Kidney (tissue), 14 donors: Measurements from ENCODE around the gene KLHL7. TPM values are rescaled to one million over a fixed set of nuclear protein-coding genes. Genes with fewer than 3 reads are reported as not detected.

Experiments
- DNase-seq, 5 donors: peaks; one replicate each; pipeline ENCODE4 v3.0.0-alpha.2; 2013 to 2020
- FAIRE-seq: peaks from 2 replicates; lab custom pipeline; 2012; peaks lifted over from hg19 to GRCh38; lab: Jason Lieb, UNC
- H3K27ac ChIP-seq, 2 donors: one replicate each; pipeline ENCODE4 v1.7.0; 2013; ENCODE audit warnings: low read depth in 2 of 2, low read length in 2 of 2, inconsistent platforms in 1 of 2
- H3K27me3 ChIP-seq: one replicate; pipeline ENCODE4 v1.7.1; 2013; ENCODE audit warnings: low read length, inconsistent platforms; ENCODE audit not compliant: control insufficient read depth, insufficient read depth
- H3K36me3 ChIP-seq, 3 donors: one replicate each; pipeline versions ENCODE4 v1.7.0 to v1.7.1; 2013; ENCODE audit warnings: low read length in 3 of 3, control low read depth in 1 of 3, inconsistent platforms in 1 of 3; ENCODE audit not compliant: insufficient read depth in 3 of 3, control insufficient read depth in 2 of 3
- H3K4me1 ChIP-seq, 3 donors: one replicate each; pipeline versions ENCODE4 v1.7.0 to v1.7.1; 2013; ENCODE audit warnings: low read length in 3 of 3, inconsistent platforms in 1 of 3, low read depth in 1 of 3; ENCODE audit not compliant: control insufficient read depth in 2 of 3, insufficient read depth in 2 of 3
- H3K4me3 ChIP-seq, 3 donors: one replicate each; pipeline versions ENCODE4 v1.7.0 to v1.8.1; 2013; ENCODE audit warnings: low read length in 3 of 3, control low read depth in 1 of 3, inconsistent platforms in 1 of 3
- H3K9ac ChIP-seq, 3 donors: one replicate each; pipeline versions ENCODE4 v1.7.0 to v1.7.1; 2013; ENCODE audit warnings: low read length in 3 of 3, control low read depth in 1 of 3, inconsistent platforms in 1 of 3
- H3K9me3 ChIP-seq, 3 donors: one replicate each; pipeline versions ENCODE4 v1.7.0 to v1.7.1; 2013; ENCODE audit warnings: low read length in 3 of 3, control low read depth in 1 of 3, inconsistent platforms in 1 of 3; ENCODE audit not compliant: control insufficient read depth in 2 of 3, insufficient read depth in 1 of 3
- CTCF ChIP-seq: IDR thresholded peaks from 3 replicates; pipeline ENCODE4 v1.5.1; 2012; ENCODE audit warnings: mild to moderate bottlenecking, moderate library complexity, borderline replicate concordance; ENCODE audit not compliant: insufficient read depth; ENCODE audit errors: extremely low read depth
- intact Hi-C: fragments of 100-400 bp; cut with DNase I; formaldehyde crosslinking; loops from one replicate; pipeline ENCODE4 v1.11.1; 2022
- polyA plus RNA-seq: library from polyadenylated mRNA; stranded (reverse); fragments of 350-450 nt; fragmentation: Illumina TruSeq; extraction: RNeasy Lipid Tissue Mini Kit (QIAGEN cat#74804); gene quantifications from one replicate; pipeline ENCODE4 v1.2.3, GENCODE V29; 2014; ENCODE audit warnings: low read depth, low replicate concordance; ENCODE audit not compliant: insufficient read depth
- total RNA-seq: library from RNA; stranded (reverse); fragmentation: NEBNext Ultra II Directional; extraction: Animal tissue kit (Norgen Biotek cat#: 25700); gene quantifications from one replicate; pipeline ENCODE4 v1.2.1, GENCODE V29; 2021
- donor health status: control.
- donor health status: control.
- donor health status: control.
- donor health status: control.
- donor health status: control.
- donor health status: DM: yes; HTN: yes; CAD: no.
- donor health status: Normal renal cell carcinoma (clear cell type).

The KLHL7 gene
- total and polyA plus RNA-seq, 2 donors from 2014 or later, result 13.3 to 20.6 TPM

DNA sequence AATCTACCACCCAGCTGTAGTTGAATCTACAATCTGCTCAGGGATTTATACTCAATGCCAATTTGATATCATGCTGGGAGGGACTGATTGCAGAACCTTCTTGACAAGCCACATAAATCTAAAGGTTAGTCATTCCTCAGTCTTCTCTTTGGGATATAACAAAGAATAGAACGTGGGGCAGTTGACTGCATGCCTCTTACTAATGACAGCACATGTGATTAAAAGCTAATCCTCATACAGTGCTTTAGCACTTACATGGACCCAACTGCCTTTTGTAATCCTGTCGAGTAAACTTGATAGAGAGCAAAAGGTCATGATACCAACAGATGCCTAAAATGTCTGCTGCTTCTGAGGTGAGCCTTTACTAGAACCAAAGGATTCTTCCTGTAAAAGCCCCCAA, 12.3 kb downstream of the KLHL7 start:
- no peaks in the 10 kb centered on the region for H3K27me3 ChIP-seq
- peaks cover 0 to 3% (median 3%) of the 10 kb centered on the region in 3 donors for H3K4me1 ChIP-seq
- H3K36me3 ChIP-seq, result no peaks in the 10 kb centered on the region
- no peak overlapping the region for H3K4me3 ChIP-seq
- no peak overlapping the region for H3K9ac ChIP-seq
- intact Hi-C loops, result no loop called here
- H3K9me3 ChIP-seq, result no peaks in the 10 kb centered on the region
- FAIRE-seq (no peak), DNase-seq (no peak)
- H3K27ac ChIP-seq, result no peak overlapping the region
- no peak for TF ChIP-seq CTCF

- Histone ChIP-seq H3K9me3 (no peaks in the 10 kb centered on the region), H3K9ac (no peak overlapping the region), H3K27ac (no peak overlapping the region), H3K27me3 (no peaks in the 10 kb centered on the region), H3K4me3 (no peak overlapping the region), H3K36me3 (no peaks in the 10 kb centered on the region), H3K4me1 (peaks cover 0 to 3% (median 3%) of the 10 kb centered on the region in 3 donors)
- FAIRE-seq (no peak), DNase-seq (no peak)
- intact Hi-C loops, result no loop called here
- TF ChIP-seq CTCF, result no peak
These were observed 14.5 kb downstream of the KLHL7 start for GRCh38 chr7:23120106-23120505.

DNA sequence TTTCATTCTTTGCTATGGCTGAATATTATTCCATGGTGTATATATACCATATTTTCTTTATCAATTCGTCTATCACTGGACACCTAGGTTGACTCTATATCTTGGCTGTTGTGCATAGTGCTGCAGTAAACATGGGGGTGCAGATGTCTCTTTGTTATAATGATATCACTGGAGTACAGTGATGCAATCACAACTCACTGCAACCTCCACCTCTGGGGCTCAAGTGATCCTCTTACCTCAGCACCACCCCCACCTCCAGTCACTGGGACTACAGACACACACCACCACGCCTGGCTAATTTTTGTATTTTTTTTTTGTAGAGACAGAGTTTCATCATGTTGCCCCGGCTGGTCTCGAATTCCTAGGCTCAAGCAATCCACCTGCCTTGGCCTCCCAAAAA, 15.6 kb downstream of the KLHL7 start:
- H3K36me3 ChIP-seq, result peaks cover 4 to 7% (median 5%) of the 10 kb centered on the region in 3 donors
- H3K27me3 ChIP-seq, result no peaks in the 10 kb centered on the region
- TF ChIP-seq CTCF, result no peak
- H3K9ac ChIP-seq, result no peak overlapping the region
- peaks cover 0 to 3% (median 2%) of the 10 kb centered on the region in 3 donors for H3K4me1 ChIP-seq
- FAIRE-seq, result no peak
- no peaks in the 10 kb centered on the region for H3K9me3 ChIP-seq
- DNase-seq, result peak in 3 of 5 donors; percentile 12 to 24 (median 24)
- no peak overlapping the region for H3K27ac ChIP-seq
- intact Hi-C loops, result no loop called here
- no peak overlapping the region for H3K4me3 ChIP-seq

DNA sequence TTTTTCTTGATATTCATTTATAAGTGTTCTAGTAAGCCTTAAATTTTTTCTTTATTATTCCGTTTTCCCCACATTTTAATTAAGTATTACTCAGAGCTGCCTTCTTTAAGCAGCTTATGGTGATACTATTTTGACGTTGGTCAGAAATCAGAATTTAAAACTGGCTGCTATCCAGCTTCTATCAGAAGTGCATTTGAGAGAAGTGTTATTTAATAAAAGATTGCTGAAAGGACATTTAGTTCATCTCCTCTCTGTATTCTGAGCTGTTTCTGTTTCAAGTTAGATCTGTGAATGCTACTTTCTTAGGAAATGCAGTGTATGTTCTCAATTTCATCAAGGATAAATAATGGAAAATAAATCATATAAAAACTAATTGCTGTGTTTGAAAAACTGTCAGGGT, 17.4 kb downstream of the KLHL7 start:
- Histone ChIP-seq H3K27me3 (no peaks in the 10 kb centered on the region), H3K36me3 (peaks cover 4 to 10% (median 5%) of the 10 kb centered on the region in 3 donors), H3K4me1 (no peaks in the 10 kb centered on the region), H3K9me3 (no peaks in the 10 kb centered on the region), H3K27ac (no peak overlapping the region), H3K4me3 (no peak overlapping the region), H3K9ac (no peak overlapping the region)
- DNase-seq (no peak), FAIRE-seq (no peak)
- no peak for TF ChIP-seq CTCF
- intact Hi-C loops, result no loop called here
